Measurements from ENCODE around the gene SIX2.
A peak's percentile ranks its signal among the peaks of the same experiment; 100 is the strongest.
"Not testable (repeated sequence)": the region's sequence is repeated elsewhere in the genome, so short reads cannot be mapped to it uniquely, and the experiment has no call there.

The SIX2 gene

DNA sequence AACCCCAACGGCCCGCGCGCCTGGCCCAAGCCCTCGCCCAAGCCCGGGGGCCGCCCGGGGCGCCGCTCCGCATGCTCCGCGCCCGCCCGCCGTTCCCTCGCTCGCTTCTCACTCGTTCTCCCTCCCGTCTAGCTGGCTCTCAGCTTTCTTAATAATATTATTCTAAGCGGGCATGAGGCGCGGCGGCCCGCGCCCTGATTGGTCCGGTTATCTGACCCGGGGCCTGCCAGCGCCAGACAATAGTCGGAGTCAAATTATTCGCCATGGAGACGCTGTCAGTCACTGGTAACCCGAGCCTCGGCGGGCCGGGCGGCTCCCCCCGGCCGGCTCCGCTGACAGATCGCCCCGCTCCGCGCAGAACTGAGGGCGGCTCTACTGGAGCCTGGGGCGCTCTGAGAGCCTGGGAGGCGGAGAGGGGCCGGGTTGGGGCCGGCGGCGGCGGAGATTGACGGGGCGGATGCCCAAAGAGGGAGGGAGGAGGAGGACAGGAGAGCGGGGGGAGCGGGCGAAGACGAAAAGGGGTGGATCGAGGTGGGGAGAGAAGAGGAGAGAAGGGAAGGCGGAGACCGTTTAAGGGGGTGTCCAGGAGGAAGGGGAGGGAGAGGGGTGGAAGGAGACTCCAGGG is at the start of gene SIX2:
Gene SIX2 (minus strand): TSS at position 150 of the 625 bp plus-strand sequence. CDS start 342 bp downstream, outside the sequence.
- peak in 2 of 58 donors; percentile 12 to 34 for DNase-seq

DNA sequence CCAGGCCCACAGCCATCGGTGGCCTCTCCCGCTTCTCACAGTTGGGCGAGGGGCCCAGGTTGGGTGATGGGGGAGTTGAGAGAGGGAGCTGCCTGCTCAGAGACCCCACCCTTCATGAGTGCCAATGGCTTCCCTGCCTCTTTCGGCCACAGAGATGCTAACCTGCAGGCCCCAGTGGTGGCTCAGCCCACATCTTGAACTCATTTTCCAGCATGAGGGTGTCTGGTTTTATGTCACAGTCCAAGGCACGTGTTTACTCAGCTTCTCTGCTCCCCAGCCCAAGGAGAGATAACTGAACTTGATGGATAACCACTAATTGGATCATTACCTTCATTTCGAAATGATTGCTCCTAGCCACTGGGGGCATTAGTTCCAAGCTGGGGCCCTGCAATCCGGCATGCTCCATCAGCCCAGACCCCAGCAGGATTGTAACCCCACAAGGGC is 45.9 kb upstream of the SIX2 start:
- DNase-seq, result no peak

DNA sequence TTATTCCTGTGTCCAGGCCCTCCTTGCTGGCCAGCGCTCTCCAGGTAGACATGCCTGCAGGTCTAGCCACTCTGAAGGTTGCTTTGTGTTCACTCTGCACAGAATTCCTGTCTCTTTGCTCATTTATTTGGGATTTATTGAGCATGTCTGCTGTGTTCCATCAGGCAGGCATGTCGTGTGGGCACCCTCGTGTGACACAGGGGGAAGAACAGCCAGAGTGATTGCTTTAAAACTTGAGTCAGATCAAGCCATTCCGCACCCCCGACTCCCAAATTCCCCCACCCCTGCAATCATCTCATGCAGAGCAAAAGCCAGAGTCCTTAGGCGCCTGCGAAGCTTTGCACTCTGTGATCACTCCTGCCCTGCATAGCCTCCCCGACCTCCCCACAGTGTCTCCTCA is 44.7 kb upstream of the SIX2 start:
- DNase-seq, result no peak

DNA sequence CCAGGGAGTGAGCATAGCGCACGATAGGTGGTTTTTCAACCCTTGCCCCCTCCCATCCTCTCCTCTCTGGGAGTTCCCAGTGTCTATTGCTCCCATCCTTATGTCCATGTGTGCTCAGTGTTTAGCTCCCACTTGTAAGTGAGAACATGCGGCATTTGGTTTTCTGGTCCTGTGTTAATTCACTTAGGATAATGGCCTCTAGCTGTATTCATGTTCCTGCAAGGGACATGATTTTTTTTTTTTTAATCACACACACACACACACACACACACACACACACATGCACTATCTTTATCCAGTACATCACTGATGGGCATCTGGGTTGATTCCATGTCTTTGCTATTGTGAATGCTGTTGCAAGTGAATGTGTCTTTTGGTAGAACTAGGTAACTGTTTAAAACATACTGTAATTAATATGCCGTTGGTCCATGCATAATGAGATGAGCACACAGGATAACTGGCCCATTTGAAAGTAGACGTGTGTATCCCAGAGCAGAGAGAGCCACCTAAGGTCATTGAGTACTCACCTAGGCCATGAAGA is 43.2 kb upstream of the SIX2 start:
- DNase-seq, result no peak

DNA sequence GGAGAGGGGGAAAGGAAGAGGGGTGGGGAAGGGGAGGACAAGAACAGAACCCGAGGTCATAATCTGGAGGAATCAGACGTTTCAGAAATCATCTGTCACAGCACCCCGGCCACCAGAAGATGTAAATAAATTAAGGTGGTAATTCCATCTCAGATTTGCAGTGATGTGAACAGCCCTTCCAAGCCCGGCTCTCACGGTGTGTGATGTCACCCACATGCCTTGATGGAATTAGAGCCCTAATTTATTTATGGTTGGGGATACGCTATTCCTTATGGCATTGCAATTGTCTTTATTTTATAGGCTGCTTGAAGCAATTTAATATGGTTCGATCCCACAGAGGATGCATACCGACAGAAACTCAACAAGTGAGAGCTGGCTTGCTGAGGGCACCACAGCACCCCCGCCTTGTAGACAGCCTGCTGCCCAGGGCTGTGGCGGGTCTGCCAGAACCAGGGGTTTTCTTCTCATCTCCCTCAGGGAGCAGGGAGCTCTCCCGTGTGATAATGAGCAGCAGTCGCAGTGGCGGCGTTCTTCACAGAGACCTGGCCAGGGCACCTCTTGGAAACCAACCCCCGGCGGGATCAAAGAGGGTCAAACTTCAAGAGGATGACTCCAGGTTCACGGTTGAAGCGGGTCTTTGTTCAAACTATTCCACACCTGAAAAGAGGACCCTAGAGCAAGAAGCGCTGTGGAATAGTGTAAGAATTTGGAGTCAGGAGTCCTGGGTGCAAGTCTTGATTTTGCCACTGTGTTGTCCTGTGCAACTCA is 40.5 kb upstream of the SIX2 start:
- no peak for DNase-seq

DNA sequence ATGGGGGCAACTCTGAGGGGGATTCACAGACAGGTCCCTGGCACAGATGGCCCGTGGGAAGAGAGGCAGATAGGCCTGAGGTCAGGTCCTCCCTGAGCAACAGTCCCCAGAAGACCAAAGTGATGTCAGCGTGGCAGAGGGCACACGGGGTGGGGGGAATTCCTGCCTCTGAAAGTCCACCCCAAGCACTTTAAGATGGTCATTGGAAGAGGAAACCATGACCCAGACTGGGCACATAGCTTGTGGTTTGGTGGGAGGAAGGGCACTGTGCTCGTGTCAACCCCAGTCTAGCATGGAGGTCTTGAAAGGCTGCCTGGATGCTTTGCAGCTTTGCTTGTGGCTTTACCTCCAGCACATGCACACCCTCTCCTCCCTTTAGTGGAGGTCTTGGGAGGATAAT is 38.0 kb upstream of the SIX2 start:
- DNase-seq, result no peak

DNA sequence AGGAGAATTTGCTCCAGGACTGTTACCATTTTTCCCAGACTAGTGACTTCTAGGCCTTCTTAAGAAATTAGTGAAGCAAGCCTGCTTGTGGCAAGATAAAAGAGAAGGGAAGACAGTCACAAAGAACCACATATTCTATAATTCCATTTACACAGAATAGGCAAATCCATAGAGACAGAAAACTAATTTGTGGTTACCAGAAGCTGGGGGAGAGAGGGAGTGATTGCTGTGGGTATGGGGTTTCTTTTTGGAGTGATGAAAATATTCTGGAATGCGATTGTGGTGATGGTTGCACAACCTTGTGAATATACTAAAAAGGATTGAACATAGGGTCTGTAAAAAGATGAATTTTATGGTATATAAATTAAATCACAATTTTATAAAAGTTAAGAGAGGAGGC is 37.5 kb upstream of the SIX2 start:
- no peak for DNase-seq

DNA sequence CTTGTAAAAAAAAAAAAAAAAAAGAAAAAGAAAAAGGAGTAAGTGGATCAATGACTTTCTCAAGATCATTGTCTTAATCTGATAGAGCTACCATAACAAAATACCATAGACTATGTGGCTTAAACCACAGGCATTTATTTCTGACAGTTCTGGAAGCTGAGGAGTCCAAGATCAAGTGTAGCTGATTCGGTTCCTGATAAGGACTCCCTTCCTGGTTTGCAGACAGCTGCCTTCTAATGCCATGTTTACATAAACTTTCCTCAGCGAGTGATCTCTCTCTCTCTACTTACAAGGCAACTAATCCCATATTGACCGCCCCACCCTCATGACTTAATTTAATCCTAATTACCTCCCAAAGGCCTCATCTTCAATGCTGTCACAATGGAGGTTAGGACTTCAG is 36.5 kb upstream of the SIX2 start:
- no peak for DNase-seq

DNA sequence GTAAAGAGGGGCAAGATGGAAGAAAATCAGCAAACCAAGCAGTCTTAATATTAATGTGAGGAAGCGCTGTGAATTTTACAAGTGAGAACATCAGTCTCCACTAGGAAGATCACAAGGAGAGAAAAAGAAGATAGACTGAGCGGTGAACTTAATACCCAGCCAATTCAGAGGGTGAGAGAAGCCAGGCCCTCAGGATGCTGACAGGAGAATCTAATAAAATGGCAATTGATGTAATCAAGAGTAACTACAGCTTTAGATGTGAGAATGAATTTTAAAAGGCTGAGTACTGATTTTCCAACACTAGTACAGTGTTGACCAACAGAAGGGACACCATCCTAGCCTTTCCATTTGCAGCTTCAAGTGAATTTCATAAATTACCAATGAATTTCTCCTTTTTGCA is 35.7 kb upstream of the SIX2 start:
- no peak for DNase-seq

DNA sequence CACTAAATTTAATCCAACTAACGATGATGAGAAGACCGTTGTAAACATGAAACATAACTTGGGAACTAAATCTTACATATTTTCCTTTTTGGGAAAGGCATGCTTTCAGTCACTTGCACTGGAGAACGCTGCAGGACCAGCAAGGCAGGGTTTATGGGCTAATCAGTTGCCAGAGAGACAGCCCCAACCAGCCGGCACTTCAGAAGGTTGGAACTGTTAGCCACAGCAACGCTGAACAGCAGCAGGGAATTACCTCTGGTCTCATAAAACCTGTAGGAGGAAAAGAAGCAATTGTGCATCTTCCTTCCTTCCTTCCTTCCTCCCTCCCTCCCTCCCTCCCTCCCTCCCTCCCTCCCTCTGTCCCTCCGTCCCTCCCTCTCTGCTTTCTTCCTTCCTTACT is 33.9 kb upstream of the SIX2 start:
- no peak for DNase-seq

DNA sequence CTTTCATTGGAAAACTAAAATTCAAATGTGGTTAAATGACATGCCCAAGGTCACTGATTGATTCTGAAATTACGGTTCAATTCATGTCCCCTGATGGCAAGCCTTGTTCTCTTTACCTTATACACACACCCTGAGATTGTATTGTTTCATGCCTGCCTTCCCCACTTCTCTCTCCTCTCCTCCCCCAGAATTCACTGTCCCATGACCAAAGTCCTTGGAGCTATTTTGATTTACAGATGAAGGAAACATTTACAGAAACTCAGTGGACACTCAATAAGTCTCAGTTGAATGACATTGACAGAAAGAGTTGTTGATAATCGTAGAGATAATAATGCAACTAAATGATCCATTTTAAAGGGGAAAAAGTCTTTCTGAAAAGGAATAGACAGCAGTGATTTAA is 33.1 kb upstream of the SIX2 start:
- DNase-seq, result no peak

DNA sequence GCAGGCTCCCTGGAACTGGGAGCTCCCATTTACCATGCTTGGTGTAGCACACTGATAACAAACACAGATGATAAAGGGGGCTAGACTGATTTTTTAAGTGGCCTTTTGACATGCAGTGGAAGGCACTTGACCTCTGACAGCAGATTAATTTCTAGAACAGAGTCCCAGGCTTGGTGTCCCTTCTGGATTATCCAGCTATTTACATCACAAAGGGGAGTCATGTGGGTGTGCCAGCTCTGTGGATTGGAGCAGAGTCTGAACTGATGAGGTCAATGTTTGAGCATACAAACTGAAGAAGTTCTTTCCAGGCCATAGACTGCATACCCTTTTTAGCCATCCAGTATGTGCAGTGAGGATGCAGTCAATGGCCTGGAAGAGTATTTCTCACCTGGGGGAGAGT is 31.5 kb upstream of the SIX2 start:
- DNase-seq, result no peak

DNA sequence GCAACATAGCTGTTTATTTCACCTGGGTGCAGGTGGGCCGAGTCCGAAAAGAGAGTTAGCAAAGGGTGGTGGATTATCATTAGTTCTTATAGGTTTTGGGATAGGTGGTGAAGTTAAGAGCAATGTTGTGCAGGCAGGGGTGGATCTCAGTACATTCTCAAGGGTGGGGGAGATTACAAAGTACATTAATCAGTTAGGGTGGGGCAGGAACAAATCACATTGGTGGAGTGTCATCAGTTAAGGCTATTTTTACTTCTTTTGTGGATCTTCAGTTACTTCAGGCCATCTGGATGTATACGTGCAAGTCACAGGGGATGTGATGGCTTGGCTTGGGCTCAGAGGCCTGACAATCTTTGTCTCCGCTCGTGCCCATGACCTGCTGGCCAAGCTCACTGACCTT is 30.6 kb upstream of the SIX2 start:
- not testable (repeated sequence) for DNase-seq

DNA sequence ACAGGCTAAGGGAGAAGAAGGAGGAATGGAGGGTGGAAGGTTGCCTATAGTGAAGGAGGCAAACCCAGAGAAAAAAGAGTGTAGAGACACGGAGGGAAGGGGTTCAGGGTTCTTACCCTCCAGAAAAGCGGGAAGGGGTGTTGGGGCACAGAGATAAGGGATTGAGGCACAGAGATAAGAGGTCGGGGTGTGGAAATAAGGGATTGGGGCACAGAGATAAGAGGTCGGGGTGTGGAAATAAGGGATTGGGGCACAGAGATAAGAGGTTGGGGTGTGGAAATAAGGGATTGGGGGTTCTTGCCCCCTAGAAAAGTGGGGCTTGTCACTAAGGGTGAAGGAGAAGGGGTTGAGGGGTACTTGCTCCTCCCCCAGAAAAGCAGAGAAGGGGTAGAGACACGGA is 29.6 kb upstream of the SIX2 start:
- not testable (repeated sequence) for DNase-seq

DNA sequence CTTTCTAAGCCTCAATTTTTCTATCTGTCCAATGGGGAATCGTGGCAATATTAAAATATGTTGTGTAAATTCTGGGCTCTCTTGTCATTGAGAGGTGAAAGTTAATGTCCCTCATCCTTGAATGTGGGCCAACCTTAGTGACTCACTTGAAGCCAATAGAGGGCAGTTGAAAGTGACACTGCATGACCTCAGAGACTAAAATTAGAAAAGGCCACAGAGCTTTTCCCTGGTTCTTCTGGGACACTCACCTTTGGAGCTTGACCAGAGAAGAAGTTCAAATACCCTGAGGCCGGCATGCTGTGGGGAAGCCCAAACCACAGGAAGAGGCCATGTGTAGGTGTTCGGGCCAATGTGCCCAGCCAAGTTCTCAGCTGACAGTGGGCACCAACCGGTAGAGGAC is 24.1 kb upstream of the SIX2 start:
- DNase-seq, result no peak

DNA sequence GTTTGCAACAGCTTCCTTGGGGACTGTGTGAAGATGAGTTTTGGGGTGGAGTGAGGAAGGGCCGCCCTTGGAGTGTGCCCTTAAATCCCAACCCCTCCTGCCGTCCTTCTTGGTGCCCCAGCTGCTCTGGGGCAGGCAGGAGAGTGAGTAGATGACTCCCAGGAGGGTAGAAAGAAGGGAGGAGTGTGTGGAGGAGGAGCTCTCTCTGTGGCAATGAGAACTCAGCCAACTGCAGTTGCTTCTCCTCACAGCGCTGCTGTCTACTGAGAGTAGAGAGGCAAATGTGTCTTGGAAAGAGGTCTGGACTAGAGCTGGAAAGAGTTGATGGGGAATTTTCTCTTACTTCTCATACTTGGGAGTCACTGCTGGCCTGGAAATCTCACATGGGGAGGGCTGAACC is 21.8 kb upstream of the SIX2 start:
- DNase-seq, result no peak

DNA sequence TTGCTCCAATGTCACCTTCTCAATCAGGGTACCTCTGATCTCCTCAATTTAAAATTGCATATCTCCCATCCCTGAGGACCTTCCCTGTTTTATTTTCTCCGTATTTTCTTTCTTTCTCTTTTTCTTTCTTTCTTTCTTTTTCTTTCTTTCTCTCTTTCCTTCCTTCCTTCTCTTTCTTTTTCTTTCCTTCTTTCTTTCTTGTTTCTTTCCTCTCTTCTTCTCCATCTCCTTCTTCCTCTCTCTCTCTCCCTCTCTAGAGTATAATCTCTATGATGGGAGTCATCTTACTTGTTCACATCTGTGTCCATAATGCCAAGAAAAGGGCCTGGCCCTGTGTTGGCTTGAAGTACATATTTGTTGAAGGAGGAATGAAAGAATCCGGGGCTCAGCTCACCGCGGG is 21.3 kb upstream of the SIX2 start:
- DNase-seq, result no peak

DNA sequence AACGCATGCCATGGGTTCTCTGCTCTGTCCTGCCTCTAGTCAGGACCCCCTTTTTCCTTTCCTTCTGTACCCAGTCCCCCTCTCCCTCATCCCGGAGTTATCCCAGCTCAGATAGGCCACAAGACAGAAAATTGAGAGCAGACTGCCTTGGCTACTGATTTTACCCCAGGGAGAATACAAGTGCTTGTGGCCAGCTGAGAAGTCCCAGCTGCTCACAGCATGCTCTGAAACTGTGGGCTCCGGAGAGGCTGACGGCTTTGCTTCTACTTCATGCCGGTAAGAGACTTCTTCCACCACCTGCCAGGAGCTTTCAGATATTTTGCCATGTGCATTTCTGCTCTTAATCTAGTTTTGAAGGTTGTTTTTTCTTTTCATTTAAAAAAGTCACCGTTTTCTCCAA is 20.0 kb upstream of the SIX2 start:
- no peak for DNase-seq

DNA sequence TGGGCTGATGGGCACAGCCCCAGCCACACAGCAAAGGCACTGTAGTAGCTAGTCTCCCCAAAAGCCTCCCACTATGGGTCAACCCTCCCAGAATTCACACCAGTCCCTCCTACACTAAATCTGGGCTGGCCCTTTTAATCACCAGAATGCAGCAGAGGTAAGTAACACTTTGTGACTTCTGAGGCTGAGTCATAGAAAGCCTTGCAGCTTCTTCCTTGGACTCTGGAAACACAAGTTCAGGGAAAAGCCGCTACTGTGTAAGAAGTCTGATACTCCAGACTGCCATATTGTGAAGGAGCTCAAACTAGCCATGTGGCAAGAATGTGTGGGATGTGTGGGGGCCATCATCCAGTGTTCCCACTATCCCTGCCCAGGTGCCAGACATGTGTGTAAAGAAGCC is 19.0 kb upstream of the SIX2 start:
- no peak for DNase-seq

DNA sequence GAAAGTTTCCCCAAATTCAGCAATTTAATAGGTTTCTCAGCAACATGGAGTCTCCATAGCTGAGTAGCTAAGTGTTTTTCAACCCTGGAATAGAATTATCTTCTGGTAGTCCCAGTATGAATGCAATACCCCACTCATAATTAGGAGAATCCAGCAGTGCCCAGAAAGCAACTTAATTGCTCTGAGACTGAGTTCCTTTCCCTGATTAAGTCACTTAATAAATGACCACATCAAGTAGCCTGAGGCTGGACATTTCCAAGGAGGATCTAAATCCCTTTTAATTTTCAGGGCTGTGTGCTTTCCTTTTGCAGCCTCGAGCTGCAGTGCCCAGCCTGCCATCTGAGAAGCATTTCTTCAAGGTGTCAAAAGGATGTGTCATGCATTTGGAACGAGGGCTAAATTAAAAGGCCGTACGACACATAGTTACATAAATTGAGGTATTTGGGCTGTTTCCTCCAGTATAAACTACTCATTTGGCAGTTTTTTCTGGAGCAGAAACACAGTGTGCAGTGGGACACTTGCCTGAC is 17.7 kb upstream of the SIX2 start:
- DNase-seq, result no peak

DNA sequence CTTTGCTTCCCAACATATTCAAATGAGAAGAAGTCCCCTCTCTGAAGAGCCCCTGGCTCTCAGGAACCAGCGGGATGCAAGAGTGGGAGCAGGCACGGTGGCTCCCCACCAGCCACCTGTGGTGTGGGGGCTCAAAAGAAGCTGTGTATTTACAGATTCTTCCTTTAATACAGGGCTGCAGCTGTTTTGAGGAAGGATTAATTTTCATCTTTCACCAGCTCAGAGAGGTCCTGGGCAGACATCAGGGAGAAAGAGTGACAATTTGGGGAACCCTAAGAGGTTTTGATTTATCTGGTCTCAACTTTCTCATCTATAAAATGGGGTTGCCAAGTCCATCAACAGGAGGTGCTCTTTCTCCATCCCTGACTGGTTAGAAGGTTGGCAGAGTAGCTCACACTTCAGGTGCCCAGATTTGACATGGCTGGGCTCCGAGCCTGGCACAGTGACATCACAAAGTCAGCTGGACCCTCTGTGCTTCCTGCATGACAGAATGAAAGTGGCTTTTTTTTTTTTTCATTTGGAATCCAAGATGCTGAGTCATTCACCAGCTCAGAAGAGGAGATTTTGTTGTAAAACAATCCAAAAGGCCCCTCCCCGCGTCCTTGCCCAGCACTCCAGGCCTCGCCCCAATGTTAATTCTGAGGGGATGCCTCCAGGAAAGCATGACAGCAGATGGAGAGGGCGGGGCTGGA is 15.5 kb upstream of the SIX2 start:
- peak in 5 of 58 donors; percentile 2 to 37 (median 11) for DNase-seq

DNA sequence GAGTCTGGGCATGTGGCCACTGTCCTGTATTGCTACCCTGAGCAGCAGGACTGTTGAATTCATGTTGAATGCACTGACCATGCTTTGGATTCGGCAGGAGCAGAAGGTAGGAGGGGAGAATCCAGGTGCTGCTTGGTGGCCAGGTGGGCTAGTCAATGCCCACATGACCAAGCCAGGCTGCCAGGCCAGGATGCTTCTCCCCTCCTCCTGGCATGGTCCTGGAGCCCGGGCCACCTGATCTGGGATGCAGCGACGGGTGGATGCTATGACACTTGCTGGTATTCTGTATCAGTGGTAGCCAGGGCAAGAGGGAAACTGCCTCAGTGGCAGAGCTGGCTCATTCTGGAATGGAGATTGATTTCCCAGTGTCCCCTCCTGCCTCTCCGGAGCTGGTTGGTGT is 14.8 kb upstream of the SIX2 start:
- no peak for DNase-seq
